Measurements from ENCODE around the gene PRKG1.
"Not testable (repeated sequence)": the region's sequence is repeated elsewhere in the genome, so short reads cannot be mapped to it uniquely, and the experiment has no call there.

The PRKG1 gene

DNA sequence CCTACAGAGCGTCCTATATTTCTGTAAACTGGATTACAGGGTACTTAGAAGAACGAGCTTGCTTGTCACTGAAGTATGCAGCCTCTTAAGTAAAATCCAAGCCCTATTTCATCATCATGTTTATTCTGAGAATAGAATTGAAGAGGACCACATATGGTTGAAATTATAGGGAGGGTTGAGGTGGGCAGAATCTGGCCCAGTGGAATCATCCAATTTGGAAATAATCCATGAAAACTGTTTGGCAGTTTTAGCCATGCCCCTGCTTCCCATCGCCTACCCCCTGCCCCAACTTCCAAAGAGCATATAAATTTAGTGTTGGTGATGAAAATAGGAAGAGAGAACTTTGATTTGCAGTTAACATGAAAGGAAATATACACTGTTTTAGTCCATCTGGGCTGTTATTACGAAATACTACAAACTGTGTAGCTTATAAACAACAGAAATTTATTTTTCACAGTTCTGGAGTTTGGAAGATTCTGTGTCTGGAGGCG, 150.4 kb downstream of the PRKG1 start:
- DNase-seq (ENCODE audit: low read depth, low spot score), result no peak

DNA sequence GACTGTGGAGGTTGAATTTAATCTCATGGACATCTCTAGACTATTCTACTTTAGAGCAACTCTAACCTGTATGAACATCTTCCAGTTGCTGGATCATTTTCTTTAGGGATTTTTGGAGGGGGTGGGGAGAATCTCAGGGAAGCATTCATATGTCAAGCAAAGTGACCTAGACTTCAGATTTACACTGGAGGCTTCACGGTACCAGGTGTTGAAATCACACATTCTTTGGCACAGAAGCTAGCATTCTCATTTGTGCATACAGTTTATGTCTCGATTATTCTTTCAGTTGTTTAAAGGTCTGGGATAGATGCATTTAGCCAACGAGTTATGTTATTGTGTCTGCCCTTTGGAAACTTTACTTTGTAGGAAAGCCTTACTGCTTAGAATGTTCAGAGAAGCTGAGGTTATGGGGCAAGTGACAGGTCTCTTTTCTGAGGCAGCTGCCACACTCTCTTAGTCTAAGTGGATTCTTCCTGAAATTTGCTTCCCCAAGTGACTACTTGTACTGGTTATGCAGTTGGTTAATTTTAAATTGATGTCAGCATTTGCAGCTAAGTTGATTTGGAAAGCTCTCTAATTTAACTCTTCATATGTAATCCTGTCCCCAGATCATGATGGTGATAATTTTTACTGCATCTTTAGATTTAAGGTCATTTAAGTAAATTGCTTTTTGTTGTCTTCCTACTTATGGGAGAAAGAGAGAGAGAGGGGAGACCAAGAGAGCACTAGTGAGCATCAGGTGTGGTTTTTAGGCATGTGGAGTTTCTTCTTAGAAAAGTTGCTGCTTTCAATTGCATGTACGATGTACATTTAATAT, 153.8 kb downstream of the PRKG1 start:
- DNase-seq (ENCODE audit: low read depth, low spot score), result no peak

DNA sequence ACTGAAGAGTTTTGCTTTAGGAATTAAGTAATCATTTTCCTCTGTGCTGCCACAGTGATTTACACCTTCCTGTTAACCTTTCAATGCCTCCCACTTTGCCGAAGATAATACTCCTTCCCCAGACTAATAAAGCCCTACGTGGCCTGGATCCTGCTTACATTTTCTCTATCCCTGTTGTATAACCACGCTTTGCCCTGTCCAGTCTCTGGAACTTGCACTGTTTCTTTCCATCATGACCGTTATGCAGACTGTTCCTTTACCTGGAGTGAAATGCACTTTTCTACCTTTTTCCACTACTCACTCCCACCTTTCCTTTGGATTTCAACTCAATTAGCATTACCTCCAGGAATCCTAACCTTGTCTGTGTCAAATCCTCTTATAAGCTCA, 154.4 kb downstream of the PRKG1 start:
- DNase-seq (ENCODE audit: low read depth, low spot score), result no peak

DNA sequence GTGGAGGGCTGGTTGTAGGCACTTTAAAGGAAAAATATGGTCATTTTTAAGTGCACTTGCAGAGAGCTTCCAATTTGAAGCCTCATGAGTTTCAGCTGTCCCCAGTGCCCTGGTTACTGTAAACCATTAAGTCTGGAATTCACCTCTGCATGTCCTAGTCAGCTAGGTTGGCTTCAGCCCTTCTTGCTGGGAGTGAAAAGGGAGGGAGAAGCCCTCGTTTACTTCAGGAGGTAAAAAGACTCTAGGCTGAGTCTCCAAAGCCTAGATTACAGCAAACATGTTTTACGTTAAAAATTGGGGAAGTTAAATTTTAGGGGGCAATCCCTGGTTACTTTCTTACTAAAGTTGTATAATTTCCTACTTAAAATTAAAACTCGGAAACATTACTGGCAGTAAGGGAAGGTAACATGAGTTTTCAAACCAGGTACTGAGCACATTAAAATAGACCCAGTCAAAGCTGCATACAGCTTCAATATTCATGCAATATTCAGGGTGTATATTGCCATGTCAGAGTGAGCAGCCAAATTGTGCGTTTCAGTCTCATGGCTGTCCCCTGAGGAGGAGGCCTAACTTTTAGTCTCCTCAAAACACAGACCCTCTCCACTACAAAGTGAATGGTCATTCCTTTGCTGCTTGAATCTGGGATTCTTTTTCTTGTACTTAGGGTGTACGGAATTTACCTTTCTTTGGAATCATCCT, 156.7 kb downstream of the PRKG1 start:
- DNase-seq (ENCODE audit: low read depth, low spot score), result no peak

DNA sequence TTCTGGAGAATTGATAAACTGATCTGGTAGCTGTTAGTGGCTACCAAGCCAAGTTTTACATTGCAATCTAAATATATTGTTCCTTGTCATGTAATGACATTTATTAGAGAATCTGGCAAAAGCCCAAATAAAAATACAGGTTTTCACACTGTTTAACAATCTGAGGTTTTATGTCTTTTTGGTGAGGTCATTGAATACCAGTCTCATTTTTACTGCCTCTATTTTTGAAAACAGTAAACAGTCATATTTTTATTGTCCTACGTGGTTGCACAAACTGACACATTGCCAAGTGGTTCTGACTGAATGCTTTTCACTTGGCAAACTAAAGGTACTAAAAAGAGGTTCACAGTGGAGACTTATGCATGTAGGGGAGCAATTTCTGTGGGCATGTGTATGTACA, 157.5 kb downstream of the PRKG1 start:
- no peak for DNase-seq (ENCODE audit: low read depth, low spot score)

DNA sequence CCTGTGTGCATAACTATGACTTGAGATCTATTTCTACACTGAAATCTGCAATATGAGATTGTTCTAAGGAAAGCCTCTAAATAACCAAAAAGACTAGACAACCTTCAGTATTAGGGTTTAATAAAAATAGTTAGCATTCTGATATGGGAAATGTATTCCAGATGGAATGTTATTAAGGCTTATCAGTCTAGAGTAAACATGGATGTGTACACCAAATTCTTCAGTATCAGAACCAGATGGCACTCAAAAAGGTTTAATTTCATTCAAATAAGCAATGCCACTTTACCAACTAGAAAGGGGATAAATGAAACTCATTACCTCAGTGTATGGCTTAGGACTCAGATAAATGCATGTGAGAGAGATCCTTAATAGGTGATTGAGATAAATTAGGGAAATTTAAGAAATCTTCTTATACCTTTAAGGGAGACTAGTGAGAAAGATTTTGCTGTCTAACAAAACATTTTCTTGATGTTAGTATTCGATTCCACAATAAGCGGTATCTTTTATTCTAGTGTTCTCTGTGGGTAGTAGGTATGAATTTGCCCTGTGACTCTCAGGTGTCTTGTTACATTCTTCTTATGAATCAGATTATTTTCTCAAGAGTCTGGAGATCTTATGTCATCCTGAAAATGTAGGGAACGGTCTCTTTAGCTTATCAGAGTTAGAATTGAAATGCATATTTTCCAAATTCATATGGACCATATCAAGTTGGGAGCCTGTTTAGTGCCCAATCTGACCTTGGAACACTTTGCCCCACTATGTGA, 159.2 kb downstream of the PRKG1 start:
- no peak for DNase-seq (ENCODE audit: low read depth, low spot score)

DNA sequence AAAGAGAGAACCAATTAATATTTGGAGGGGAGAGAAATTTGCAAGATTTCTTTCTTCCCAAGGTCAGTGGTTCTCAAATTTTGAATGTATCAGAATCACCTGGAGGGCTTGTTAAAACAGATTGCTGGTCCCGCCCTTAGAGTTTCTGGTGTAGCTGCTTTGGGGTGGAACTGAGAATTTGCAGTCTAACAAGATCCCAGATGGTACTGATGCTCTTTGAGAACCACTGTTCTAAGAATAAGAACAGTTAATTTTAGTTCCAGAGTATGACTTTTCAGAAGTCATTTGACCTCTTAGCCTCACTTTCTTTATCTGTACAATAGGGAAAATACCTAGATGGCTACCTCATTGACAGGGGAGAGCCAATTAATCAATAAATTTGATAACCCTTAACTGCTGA, 161.6 kb downstream of the PRKG1 start:
- no peak for DNase-seq (ENCODE audit: low read depth, low spot score)

DNA sequence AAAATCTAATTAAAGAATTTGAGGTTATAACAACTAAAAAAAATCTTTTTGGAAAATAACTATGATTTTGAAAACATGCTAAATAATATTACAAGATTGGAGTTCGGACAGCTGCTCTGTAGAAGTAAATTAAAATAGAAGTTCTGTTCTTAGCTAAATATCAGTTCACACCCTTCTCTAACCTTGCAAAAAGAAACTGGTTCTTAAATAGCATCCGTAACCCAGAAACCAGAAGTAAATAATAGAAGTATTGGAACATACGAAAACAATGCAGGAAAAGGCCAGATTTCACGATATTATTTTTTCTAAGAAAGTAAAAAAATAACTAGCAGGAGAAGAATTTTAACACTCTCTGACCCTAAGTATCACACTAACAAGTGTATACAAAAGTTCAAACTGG, 164.7 kb downstream of the PRKG1 start:
- DNase-seq (ENCODE audit: low read depth, low spot score), result no peak

DNA sequence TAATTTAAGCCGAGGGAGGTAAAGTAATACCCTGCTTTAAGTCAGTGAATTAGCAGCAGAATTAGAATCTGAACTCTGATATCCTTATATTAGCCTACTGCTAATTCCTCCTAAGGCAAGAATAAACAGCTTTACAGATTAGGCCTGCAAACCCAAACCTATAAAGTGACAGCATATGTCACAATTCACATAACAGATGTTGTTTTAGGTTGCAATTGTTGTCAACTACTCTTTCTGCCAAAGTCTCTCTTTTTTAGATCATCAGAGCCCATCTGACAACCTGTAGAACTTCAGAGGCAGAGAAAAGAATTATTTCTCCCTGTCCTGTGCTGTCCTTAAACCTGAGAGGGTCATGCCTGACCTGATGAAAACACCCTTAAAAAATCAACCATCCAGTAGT, 167.2 kb downstream of the PRKG1 start:
- DNase-seq (ENCODE audit: low read depth, low spot score), result no peak

DNA sequence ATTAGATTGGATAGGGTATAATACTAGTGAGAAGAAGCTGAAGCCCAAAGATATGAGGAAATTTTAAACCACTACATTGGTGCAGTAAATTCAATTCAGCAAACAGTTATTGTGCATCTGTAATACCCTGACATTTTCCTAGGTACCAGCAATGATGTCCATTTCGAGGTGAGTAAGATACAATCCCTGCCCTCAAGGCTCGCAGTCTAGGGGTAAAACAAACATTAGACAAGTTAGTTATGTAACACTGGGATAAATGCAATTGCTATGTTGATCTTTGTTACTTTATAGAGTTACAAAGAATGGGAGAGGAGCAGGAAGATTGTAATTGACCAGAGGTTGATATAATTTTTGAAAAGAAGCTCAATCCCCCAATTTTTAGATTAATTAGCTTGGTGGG, 168.1 kb downstream of the PRKG1 start:
- no peak for DNase-seq (ENCODE audit: low read depth, low spot score)

DNA sequence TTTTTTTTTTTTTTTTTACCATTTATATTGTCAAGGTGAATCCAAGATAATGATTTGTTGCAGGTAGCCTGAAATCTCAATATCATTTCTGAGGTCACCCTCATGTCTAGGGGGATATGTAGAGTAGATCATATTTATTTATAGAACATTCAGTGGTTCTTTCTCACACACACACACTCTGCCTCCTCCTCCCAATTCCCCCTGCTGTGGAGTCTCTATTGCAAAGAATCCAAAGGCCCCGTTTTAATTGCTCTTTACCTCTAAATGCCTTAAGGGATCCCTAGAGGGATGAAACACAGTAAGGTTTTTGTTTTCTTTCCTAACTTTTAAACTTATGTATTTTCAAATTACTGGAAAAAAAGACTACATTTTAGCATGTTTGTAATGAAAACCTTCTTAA, 170.0 kb downstream of the PRKG1 start:
- no peak for DNase-seq (ENCODE audit: low read depth, low spot score)

DNA sequence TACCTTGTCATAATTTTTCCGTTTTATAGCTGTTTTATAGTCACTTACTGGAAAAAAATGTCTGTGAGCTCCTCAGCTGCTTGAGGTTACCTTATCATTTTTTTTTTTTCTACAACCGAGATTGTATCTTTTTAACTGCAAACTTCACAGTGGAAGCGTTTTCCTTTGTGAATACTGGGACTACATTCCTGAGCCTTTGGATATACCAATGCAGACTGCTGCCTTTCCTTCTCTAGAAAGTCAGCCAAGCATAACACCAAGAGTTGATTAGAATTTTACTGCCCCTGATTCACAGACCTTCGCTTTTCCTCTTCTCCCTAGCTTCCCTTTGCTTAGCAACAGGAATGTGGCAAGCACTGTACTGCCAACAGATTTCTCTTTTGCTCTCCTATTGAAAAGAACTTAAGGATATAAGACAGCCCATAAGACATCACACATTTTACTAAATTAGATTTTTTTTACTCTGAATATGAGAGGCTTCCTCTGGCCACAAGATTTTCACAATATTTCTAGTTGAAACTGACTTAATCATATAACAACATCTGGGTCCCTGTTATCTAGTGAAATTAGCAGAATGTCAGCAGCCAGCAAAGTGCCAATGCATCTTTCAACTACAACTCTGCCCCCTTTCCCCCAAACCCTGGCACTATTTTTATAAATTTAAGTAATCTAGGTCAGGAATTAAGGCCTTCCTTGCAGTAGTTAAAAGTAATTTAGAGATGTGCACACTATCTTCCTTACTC, 170.6 kb downstream of the PRKG1 start:
- DNase-seq (ENCODE audit: low read depth, low spot score), result no peak

DNA sequence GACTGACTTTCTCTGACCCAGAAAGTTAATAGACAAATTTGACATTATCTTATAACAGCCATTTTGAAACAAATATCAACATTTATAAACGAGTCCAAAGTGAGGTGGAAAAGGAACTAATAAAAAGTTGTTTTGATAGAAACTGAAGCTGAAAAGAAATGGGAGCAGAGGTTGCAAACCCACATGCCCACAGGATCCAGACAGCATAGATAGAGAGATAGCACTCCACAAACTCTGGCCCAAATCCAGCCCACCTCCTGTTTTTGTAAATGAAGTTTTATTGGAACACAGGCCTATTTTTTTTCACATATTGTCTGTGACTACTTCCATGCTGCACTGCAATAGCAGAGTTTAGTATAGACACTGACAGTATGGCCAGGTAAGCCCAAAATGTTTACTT, 171.9 kb downstream of the PRKG1 start:
- DNase-seq (ENCODE audit: low read depth, low spot score), result no peak

DNA sequence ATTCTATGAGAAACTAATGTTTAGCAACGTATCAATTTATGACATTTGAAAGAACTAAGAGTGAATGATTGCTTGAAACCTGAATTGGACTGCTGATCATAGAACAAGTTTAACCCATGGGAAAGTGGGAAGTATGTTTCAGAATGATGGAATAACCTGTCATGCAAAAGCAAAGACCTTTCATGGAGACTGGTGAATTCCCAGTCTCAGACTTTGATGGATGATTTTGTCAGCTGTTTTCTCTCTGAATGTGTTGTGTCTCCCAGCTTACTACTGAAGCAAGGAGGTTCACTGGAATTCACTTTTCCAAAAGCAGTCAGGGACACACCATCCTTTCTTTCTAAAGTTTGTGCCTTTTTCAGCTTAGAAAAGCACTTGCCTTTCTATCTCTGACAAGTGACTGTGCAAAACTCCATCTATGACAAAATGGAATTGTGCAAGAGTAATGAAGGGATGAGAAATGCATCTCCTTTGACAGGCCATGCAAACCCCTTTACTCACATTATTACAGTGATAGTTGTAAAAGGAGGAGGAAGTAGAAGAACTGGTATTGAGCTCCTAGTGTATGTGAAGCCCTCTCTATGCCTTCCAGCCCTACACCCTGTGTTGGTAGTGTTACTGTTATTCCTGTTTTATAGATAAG, 176.1 kb downstream of the PRKG1 start:
- no peak for DNase-seq (ENCODE audit: low read depth, low spot score)

DNA sequence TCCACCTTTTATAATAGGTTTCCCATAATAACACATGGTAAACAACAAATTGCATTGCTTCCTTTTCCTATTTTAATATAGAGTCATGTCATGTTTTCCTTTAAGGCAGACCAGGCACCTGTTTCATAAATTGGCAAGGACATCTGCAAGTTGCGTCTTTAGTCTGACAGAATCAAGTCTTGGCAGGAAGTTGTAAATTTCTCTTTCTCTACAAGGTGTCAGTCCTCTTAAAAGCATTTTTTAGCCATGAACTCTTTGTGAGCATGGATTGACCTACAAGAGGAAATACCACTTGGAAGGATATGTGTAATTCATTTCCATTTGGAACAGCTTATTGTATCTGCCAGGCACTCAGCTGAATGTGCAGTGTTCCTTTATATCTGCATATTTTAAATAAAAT, 176.8 kb downstream of the PRKG1 start:
- no peak for DNase-seq (ENCODE audit: low read depth, low spot score)

DNA sequence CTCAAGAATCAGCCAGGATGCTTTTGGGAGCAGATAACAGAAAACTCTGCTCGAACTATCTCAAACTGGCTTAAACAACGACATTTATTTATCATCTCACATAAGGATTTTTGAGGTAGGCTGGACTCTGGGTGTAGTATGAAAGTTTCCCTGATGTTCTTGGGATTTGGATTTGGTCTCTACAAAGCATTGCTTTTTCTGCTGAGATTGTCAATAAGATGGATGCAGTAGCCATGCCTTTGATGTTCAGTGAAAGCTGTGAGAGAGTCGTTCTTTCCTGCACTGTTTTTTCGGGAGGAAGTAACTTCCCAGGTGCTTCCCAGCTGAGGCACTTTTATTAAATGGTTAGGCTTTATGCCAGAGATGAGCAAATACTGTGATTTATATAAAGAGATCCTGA, 181.1 kb downstream of the PRKG1 start:
- no peak for DNase-seq (ENCODE audit: low read depth, low spot score)

DNA sequence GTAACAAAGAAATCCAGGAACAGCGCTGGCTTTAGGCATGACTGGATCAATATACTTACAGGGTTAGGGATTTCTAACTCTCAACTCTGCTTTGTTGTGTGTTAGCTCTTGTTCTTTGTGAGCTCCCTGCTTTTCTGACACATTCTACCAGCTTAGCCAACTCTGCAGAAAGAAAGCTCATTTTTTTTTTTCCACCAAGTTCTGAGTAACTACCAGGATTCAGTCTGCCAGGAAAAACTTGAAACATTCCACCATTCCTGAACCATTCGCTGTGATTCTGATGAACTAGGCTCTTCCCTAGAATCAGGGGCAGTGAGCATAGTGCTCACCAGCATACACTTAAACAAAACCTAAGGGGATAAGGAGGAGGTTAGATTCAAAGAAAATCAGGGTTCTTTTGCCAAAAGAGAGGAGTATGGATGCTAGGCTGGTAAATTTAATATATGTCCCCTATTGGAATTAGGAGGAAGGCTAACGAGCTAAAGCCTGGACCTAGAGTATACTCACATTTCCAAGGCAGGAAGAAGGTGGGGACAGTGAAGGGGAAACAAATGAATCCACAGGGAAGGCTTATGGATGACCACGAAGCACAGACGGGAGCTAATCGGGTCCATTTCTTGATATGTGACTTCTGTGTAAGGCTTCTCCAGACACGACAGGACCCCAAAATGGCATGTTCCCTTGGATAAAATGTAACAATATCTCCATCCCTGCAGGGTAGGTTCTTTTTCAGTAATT, 183.4 kb downstream of the PRKG1 start:
- DNase-seq (ENCODE audit: low read depth, low spot score), result no peak

DNA sequence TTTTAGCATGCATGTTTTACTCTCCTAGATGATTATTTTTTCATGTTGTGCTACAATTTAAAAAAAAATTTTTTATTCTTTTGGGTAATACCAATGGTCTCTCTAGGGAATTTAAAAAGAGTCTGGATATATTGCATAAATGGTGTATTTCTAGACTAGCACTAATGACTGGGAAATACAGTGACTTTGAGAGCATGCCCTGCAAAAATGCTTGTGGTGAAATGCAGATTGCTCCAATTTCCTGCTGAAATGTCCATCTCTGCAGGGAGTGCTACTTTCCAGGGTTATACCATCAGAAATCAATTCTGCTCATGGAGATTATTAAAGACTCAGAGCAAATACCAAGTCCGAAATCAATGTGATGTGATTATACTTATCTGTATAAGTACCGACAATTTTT, 186.1 kb downstream of the PRKG1 start:
- no peak for DNase-seq (ENCODE audit: low read depth, low spot score)

DNA sequence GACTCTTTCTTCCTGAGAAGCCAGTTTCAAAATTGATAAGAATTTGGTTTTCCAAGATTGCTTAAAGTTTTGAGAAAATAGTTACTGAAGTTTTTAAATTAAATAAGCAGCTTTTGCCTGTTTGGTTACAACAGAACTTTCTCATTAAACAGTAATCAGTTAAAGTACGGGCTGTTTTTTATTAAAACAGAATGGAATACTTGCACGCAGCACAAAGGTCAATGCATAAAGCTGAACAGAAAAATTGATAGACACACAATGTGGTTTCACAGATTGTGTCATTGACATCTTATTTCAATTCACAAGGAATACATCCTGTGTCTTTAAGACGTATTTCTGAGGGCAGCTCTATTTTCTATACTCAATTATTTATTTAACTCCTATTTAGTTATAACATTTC, 192.2 kb downstream of the PRKG1 start:
- no peak for DNase-seq (ENCODE audit: low read depth, low spot score)

DNA sequence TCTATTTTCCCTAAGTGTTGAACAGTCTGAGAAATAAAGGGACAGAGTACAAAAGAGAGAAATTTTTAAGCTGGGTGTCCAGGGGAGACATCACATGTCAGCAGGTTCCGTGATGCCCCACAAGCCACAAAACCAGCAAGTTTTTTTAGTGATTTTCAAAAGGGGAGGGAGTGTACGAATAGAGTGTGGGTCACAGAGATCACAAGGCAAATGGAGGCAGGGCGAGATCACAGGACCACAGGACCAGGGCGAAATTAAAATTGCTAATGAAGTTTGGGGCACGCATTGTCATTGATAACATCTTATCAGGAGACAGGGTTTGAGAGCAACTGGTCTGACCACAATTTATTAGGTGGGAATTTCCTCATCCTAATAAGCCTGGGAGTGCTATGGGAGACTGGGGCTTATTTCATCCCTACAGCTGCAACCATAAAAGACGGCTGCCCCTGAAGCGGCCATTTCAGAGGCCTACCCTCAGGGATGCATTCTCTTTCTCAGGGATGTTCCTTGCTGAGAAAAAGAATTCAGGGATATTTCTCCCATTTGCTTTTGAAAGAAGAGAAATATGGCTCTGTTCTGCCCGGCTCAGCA, 193.8 kb downstream of the PRKG1 start:
- not testable (repeated sequence) for DNase-seq (ENCODE audit: low read depth, low spot score)

Data from activated CD4-positive, CD25-positive, alpha-beta regulatory T cell treated with anti-CD3 and anti-CD28 coated beads, Interleukin-2, amount 50 U/mL, for 16 hours (primary cell).